GM19193 (cell line): ENCODE measurements around the gene SENP3.

Source experiments
- POLR2A ChIP-seq: IDR thresholded peaks from 4 replicates; pipeline ENCODE4 v1.6.1; 2011; ENCODE audit not compliant: insufficient read depth, insufficient read length; ENCODE audit errors: extremely low read depth

Gene SENP3

DNA sequence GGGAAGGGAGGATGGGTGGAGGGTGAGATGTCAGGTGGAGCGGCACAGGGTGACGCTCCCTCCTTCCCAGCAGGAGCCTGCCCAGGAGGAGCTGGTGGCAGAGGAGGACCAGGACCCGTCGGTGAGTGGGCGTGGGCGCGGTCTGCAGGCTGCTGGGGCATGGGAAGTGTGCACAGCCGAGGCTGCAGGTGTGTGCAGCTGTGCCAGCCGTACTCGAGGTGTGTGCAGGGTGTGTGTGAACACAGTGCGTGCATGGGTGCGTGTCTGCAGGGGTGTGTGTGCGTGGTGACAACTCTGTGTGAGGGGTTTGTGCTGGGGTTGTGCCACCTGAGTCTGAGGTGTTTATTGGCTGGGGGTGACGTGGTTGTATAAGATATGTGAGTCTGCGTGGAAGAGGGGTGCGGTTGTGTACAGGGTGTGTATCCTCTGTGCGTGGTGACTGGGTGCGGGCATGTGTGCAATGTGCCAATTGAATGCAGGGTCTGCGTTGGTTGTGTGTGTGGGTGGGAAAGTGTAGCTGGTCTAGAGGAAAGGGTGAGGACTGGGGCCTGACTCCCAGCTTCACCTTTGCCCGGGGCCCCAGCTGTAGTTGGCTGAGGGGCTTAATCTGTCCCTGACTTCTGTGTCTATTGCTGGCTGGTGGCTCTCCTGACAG lies 12.2 kb upstream of the SENP3 start:
- TF ChIP-seq POLR2A, result no peak

DNA sequence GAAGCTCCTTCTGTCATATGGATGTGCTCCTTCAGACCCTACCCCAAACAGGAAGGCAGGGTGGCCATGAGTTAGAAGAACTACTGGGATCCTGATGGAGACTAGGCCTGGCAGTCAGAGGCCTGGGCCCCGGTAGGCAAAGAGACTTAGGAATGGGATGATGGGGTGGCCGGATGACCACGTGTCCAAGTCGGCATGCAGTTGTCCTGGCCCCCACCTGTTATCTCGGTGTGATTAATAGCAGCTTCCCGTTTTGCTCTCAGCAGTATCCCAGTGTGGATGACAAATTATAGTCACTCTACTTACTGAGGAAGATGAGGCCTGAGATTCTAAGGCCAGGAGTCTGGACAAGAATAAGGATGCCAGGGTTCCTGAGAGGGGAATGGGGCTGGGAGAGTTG lies 11.4 kb upstream of the SENP3 start:
- no peak for TF ChIP-seq POLR2A

DNA sequence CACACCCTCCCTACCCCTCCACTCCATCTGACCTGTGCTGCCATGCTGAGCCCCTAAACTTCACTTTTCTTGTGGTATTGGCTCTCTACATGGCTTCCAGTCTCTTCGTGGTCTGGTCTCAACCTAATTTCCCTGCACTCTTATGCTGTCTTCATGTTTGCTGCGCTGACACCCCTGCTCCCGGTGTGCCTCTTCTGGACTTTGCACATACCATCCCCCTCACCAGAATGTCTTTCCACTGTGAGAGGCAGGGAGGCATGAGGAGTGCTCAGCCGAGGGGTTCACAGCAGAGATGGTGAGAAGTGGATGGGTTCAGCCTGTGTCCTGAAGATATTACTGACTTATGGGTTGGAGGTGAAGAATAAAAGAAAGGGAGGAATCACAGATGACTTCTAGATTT lies 10.3 kb upstream of the SENP3 start:
- no peak for TF ChIP-seq POLR2A

DNA sequence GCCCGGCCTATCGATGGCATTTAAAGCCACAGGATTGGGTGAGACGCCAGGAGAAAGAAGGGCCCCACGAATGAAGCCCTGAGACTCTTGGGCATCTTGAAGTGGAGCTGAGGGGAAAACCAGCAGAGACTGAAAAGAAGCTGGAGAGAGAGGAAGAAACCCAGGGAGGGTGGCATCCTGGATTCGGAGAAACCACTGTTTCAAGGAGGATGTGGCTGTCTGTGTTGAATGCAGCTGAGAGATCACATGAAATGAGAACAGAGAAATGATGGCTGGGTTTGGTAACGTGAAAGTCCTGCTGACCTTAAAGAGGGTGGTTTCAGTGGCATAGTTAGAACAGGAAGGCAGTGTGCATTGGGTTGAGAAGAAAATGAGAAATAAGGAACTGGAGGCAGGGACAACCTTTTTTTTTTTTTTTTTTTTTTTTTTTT lies 9.1 kb upstream of the SENP3 start:
- no peak for TF ChIP-seq POLR2A

- no peak for TF ChIP-seq POLR2A
Observed at GRCh38 chr17:7553356-7553755, 8.4 kb upstream of the SENP3 start.

DNA sequence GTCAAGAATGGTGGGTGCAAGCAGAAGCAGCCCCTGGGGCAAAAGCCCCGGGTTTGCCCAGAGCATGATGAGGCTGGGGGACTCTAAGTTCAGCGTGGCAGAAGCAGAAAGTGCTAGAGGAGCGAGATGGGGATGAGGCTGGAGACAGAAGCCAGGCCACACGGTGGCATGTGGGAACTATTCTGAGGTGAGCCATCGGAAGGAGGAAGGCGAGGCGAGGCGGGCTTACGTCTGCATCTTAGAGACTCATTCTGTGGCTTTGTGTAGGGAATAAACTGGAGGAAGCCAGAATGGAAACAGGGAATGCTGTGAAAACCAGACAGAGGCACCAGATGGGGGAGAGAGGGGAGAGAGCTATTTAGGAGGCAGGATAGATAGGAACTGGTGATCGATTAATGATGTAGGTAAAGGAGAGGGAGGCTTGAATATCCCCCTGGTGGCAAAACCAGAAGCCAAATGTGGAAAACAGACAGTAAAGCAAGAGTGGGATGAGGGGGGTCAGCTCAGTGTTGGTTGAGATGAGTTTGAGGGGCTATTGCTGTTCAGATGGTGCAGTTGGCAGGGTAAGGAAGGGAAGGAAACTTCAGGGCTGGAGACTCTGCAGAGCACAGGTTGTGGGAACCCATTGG lies 6.3 kb upstream of the SENP3 start:
- no peak for TF ChIP-seq POLR2A

GRCh38 chr17:7556627-7557026 lies 5.1 kb upstream of the SENP3 start:
- no peak for TF ChIP-seq POLR2A

DNA sequence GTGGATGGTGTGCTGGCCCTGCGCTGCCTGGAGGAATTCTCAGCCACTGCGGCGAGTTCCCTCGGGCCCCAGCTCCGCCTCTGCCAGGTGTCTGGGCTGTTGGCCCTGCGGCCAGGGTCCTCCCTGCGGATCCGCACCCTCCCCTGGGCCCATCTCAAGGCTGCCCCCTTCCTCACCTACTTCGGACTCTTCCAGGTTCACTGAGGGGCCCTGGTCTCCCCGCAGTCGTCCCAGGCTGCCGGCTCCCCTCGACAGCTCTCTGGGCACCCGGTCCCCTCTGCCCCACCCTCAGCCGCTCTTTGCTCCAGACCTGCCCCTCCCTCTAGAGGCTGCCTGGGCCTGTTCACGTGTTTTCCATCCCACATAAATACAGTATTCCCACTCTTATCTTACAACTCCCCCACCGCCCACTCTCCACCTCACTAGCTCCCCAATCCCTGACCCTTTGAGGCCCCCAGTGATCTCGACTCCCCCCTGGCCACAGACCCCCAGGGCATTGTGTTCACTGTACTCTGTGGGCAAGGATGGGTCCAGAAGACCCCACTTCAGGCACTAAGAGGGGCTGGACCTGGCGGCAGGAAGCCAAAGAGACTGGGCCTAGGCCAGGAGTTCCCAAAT lies 4.5 kb upstream of the SENP3 start:
- no peak for TF ChIP-seq POLR2A

DNA sequence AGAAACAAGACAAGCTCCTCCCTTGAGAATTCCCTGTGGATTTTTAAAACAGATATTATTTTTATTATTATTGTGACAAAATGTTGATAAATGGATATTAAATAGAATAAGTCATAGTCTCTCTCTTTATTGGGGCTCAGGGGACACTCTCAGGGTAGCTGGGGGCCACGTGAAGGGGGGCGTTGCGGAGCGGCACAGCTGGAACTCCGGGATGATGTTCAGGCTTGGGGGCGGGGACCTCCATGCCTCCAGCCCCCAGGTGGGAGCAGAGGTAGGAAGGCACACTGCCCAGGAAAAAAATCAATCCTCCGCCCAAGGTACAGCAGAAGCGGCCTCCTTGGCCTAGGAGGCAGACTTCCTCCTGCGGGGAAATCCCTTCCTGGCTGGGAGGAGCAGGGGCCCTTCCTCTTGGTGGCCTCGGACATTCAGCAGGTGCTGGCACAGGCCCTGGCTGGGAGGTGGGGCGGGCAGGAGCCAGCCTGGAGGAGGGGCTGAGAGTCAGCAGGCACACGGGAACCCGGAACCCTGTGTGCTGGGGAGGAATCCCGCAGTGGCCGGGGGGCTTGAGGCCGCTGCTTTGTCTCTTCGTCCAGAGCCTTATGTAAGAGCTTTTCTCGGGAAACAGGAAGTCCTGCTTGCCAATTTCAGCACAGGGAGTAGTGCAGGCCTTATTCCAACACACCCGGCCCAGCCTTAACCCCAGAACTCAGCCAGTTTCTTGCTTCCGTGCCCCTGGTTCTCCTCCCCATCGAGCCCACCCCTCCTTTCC lies 3.8 kb upstream of the SENP3 start:
- peak; percentile 82 for TF ChIP-seq POLR2A

- TF ChIP-seq POLR2A, result no peak
Observed at GRCh38 chr17:7558544-7559319, 3.0 kb upstream of the SENP3 start, which contains the start of gene TNFSF13. Gene TNFSF13, plus strand, starts transcription at chr17:7558750. Its CDS starts 290 bp downstream, at chr17:7559040.

DNA sequence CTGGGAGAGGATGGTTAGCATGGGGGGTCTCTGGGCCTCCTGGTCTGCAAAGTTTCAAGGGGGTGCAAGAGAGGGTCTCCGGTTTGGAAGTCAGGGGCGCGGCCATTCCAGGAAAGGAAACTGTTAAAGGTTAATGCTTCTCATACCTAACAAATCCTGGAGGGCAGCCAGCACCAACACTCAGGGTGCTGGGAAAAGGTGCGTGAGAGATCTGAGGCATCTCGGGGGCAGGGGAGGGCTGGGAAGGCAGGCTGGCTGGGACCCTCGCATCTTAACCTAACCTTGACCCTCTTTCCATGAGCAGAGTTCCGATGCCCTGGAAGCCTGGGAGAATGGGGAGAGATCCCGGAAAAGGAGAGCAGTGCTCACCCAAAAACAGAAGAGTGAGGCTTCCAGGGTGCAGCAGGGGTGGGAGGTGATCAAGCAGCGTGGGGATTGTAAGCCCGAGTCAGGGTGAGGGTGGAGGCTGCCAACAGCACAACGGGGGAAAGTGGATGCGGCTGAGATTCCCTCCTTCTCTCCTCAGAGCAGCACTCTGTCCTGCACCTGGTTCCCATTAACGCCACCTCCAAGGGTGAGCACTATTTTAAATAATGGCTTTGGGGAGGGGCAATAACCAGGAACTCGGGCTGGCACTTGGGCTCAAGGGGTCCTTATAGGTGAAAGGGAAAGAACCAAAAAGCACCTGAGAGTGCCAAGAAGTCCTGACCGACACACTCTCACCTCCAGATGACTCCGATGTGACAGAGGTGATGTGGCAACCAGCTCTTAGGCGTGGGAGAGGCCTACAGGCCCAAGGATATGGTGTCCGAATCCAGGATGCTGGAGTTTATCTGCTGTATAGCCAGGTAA lies 2.2 kb upstream of the SENP3 start:
- TF ChIP-seq POLR2A, result no peak

GRCh38 chr17:7560172-7561027 lies 1.3 kb upstream of the SENP3 start:
- no peak for TF ChIP-seq POLR2A

- TF ChIP-seq POLR2A, result no peak
Observed at GRCh38 chr17:7561028-7561575, 617 bp upstream of the SENP3 start.

DNA sequence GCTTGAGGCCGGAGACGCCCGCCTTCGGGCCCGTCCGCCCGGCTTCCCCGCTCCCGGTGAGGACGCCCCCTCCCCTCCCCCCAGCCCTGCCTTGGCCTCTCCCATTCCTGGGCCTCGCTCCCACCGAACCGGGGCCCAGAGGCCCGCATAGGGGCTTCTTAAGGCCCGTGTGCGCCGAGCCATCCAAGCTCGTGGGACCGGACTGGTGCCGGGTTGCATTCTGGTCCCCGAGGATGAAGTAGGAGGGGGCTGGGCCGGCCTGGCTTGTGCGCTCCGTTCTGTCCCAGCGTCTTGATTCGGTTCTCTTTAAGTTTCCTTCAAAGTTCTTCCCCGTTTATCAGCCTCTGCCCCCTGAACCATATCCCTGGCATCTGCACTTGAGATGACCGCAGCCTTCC lies 488 bp downstream of the SENP3 start:
- TF ChIP-seq POLR2A, result no peak
